GM23338 (cell line): ENCODE results near the gene GOLGA7B.

Source experiments
- CREB1 ChIP-seq: fragments of 250-450 bp; sonication (Bioruptor Pico); IDR thresholded peaks from 2 replicates; pipeline ENCODE4 v1.5.0; 2020; ENCODE audit warnings: low read depth, mild to moderate bottlenecking, moderate library complexity
- CTCF ChIP-seq, 2 experiments: fragments of 200-600 bp in 1 of 2; sonication (generic) in 1 of 2; conservative IDR thresholded peaks; 2 replicates each; pipeline versions ENCODE4 v1.5.1 to v1.6.1; 2016 to 2017; ENCODE audit warnings: antibody characterized with exemption in 2 of 2, low read depth in 2 of 2, mild to moderate bottlenecking in 2 of 2, moderate library complexity in 1 of 2
- EZH2 ChIP-seq: fragments of 200-600 bp; sonication (generic); IDR thresholded peaks from one replicate; pipeline ENCODE4 v1.8.0; 2017; ENCODE audit warnings: antibody characterized with exemption, mild to moderate bottlenecking, low read depth; ENCODE audit not compliant: unreplicated experiment
- EZH2phosphoT487 ChIP-seq: fragments of 200-600 bp; sonication (generic); IDR thresholded peaks from one replicate; pipeline ENCODE4 v1.8.1; 2018; ENCODE audit warnings: antibody characterized with exemption; ENCODE audit not compliant: unreplicated experiment
- POLR2AphosphoS5 ChIP-seq: IDR thresholded peaks from 2 replicates; pipeline ENCODE4 v1.6.1; 2016; ENCODE audit warnings: antibody characterized with exemption, low read depth
- REST ChIP-seq: IDR thresholded peaks from one replicate; pipeline ENCODE4 v1.6.1; 2018; ENCODE audit warnings: antibody characterized with exemption; ENCODE audit not compliant: unreplicated experiment
- ZNF114 ChIP-seq: fragments of 250-450 bp; sonication (Bioruptor Pico); IDR thresholded peaks from 2 replicates; pipeline ENCODE4 v1.5.0; 2020; ENCODE audit warnings: mild to moderate bottlenecking, moderate library complexity
- ZNF331 ChIP-seq: fragments of 250-450 bp; sonication (Bioruptor Pico); IDR thresholded peaks from 2 replicates; pipeline ENCODE4 v1.5.0; 2020; ENCODE audit warnings: low read depth, mild to moderate bottlenecking, moderate library complexity

DNA sequence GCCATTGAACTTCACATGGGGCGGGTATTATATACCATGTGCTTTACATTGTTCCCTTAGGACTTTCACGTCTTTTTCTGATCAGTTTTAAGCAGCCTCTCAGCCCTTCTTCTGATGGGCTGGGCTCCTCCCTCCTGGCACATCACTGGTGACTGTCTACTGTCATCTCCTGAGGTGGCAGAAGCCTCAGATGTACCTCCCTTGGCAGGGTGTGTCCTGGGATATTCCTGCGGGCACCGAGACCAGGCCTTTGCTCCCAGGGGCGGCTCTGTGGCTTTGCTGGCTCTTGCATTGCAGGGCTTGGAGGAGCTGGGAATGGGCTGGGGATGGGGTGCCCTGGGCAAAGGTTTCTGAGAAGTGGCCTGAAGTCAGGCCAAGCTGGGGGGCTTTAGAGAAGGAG is 34.6 kb upstream of the GOLGA7B start:
- TF ChIP-seq EZH2 = no peak
- no peak for TF ChIP-seq REST
- TF ChIP-seq CTCF (conservative IDR thresholded peaks at IDR 0.05; ENCODE audit: low read depth in 2 of 2) = no peak
- no peak for TF ChIP-seq POLR2AphosphoS5
- TF ChIP-seq EZH2phosphoT487 = no peak
- no peak for TF ChIP-seq ZNF114 (CRISPR knock-in tag)
- TF ChIP-seq CREB1 (CRISPR knock-in tag) = no peak
- TF ChIP-seq ZNF331 = no peak
